ENCODE measurements around the gene BTBD16.

Gene BTBD16

DNA sequence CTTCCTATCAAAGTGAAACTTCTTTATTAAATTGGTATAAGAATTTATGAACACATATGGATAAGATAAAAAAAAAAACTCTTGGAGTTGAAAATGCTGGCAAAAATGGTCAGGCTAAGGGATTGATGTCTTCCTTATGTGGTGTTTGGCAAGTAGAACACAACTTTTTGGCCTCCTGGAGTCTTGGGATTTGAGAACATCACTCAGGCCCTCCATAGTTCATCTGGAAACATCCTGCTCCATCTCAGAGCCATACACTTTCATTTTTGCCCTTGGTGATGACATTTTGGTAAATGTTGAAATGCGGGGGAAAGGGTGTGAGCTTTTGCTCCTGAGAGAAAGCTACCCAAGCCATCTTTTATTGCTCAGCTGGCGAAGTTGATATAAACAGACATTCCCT lies 27.5 kb upstream of the BTBD16 start:
- H3K79me1 ChIP-seq (ENCODE audit: low read depth, low read length) = no peaks in the 10 kb centered on the region
- H3K18ac ChIP-seq (ENCODE audit: low read length) = no peak overlapping the region
- H4K91ac ChIP-seq (ENCODE audit: low read depth, low read length, poor library complexity) = no peak overlapping the region
- no peak overlapping the region for H3K27ac ChIP-seq (replicated peaks; ENCODE audit: low read length)
- no peak for DNase-seq (ENCODE audit: low spot score)
- no peak overlapping the region for H2BK15ac ChIP-seq (ENCODE audit: low read length)
- H3K4me2 ChIP-seq (ENCODE audit: insufficient read depth, low read length, poor library complexity, severe bottlenecking) = no peak overlapping the region
- H4K8ac ChIP-seq (ENCODE audit: low read depth, low read length) = no peak overlapping the region
- H2BK5ac ChIP-seq (ENCODE audit: low read length) = no peak overlapping the region
- H3K9ac ChIP-seq (ENCODE audit: low read depth, low read length, poor library complexity) = no peak overlapping the region
- no peak overlapping the region for H3K14ac ChIP-seq (ENCODE audit: low read length)
- no peaks in the 10 kb centered on the region for H3K9me3 ChIP-seq (replicated peaks in 1 of 2; ENCODE audit: control insufficient read depth in 2 of 2, insufficient read depth in 1 of 2, low read depth in 1 of 2, low read length in 2 of 2)
- H3K4me1 ChIP-seq (ENCODE audit: control insufficient read depth in 2 of 2, insufficient read depth in 1 of 2, low read depth in 1 of 2, low read length in 2 of 2) = no peaks in the 10 kb centered on the region
- H3K4ac ChIP-seq (ENCODE audit: low read length) = no peak overlapping the region
- no peak overlapping the region for H2BK120ac ChIP-seq (ENCODE audit: low read depth, low read length)
- H2AFZ ChIP-seq (ENCODE audit: low read length) = no peak overlapping the region
- WGBS, 2 donors (ENCODE audit: extremely low coverage in 2 of 2, insufficient read length in 2 of 2, insufficient replicate concordance in 1 of 2) = no CpG with 5 or more reads among the region's 2 CpGs
- H2BK12ac ChIP-seq (ENCODE audit: low read length) = no peak overlapping the region
- no peaks in the 10 kb centered on the region for H3K27me3 ChIP-seq (ENCODE audit: control insufficient read depth in 3 of 3, insufficient read depth in 3 of 3, low read depth in 1 of 3, low read length in 3 of 3)
- peaks cover 20 to 99% of the 10 kb centered on the region in 2 donors for H3K36me3 ChIP-seq (replicated peaks in 1 of 2; ENCODE audit: control insufficient read depth in 2 of 2, insufficient read depth in 2 of 2, low read length in 2 of 2)
- no peak overlapping the region for H3K23ac ChIP-seq (ENCODE audit: low read depth, low read length, poor library complexity)
- no peak overlapping the region for H3K4me3 ChIP-seq (ENCODE audit: low read length in 2 of 2)
- H2AK5ac ChIP-seq (ENCODE audit: low read depth, low read length) = no peak overlapping the region

DNA sequence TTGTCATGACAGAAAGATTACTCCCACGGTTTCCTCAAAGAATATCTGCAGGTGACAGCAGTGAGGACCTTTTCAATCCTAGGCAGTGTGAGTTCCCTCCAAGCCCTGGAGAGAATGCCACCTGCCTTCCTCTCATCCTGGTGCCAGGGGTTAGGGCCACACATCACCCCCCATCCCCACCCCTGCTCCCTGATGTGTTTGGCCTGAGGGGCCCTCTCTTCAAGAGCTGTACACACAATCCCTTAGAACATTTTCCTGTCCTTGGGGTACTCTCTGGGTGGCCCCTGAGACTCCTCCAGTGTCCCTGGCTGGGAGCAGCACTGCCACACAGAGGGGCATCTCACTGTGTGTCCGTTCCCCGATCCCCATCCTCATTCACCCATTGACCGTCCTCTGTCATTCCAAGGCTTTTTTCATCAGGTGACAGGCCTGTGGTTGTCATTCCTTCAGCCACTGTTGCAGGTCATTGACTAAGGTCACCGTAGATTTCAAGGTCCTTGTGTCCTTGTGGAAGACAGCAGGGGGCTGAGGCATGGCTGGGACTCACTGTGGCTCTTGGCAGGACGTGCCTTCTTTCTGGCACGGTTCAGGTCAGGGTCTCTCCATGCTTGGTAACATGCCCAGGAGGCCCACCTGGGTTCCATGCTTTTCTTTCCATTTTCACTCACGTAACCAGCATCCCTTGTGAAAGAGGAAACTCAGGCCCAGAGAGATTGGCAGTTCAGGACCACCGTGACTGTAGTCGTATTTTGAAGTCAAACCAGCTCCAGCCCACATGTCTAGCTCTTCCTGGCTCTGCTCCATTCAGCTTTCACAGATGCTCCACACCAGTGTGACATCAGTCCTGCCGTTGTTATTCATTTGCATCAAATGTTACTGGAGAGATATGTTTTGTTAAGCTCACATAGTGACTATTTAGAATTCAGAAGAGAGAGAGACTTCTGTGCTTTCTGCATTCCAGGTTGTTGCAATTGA lies 26.8 kb upstream of the BTBD16 start:
- H2AFZ ChIP-seq (ENCODE audit: low read length) = no peak overlapping the region
- H4K8ac ChIP-seq (ENCODE audit: low read depth, low read length) = no peak overlapping the region
- H2BK120ac ChIP-seq (ENCODE audit: low read depth, low read length) = no peak overlapping the region
- H2BK12ac ChIP-seq (ENCODE audit: low read length) = no peak overlapping the region
- H3K9me3 ChIP-seq (replicated peaks in 1 of 2; ENCODE audit: control insufficient read depth in 2 of 2, insufficient read depth in 1 of 2, low read depth in 1 of 2, low read length in 2 of 2) = no peaks in the 10 kb centered on the region
- no peak overlapping the region for H2BK15ac ChIP-seq (ENCODE audit: low read length)
- H3K27ac ChIP-seq (replicated peaks; ENCODE audit: low read length) = no peak overlapping the region
- H2AK5ac ChIP-seq (ENCODE audit: low read depth, low read length) = no peak overlapping the region
- H4K91ac ChIP-seq (ENCODE audit: low read depth, low read length, poor library complexity) = no peak overlapping the region
- no peak overlapping the region for H3K18ac ChIP-seq (ENCODE audit: low read length)
- no peak overlapping the region for H3K9ac ChIP-seq (ENCODE audit: low read depth, low read length, poor library complexity)
- no peaks in the 10 kb centered on the region for H3K4me1 ChIP-seq (ENCODE audit: control insufficient read depth in 2 of 2, insufficient read depth in 1 of 2, low read depth in 1 of 2, low read length in 2 of 2)
- H3K23ac ChIP-seq (ENCODE audit: low read depth, low read length, poor library complexity) = no peak overlapping the region
- H3K27me3 ChIP-seq (ENCODE audit: control insufficient read depth in 3 of 3, insufficient read depth in 3 of 3, low read depth in 1 of 3, low read length in 3 of 3) = no peaks in the 10 kb centered on the region
- H3K14ac ChIP-seq (ENCODE audit: low read length) = no peak overlapping the region
- H3K4ac ChIP-seq (ENCODE audit: low read length) = no peak overlapping the region
- WGBS, 2 donors (ENCODE audit: extremely low coverage in 2 of 2, insufficient read length in 2 of 2, insufficient replicate concordance in 1 of 2) = no CpG with 5 or more reads among the region's 11 CpGs
- peak overlapping the region in 1 of 2 donors; percentile 41 for H3K4me3 ChIP-seq (ENCODE audit: low read length in 2 of 2)
- H3K36me3 ChIP-seq (replicated peaks in 1 of 2; ENCODE audit: control insufficient read depth in 2 of 2, insufficient read depth in 2 of 2, low read length in 2 of 2) = peaks cover 20 to 100% of the 10 kb centered on the region in 2 donors
- H2BK5ac ChIP-seq (ENCODE audit: low read length) = no peak overlapping the region
- DNase-seq (ENCODE audit: low spot score) = no peak
- no peak overlapping the region for H3K4me2 ChIP-seq (ENCODE audit: insufficient read depth, low read length, poor library complexity, severe bottlenecking)
- no peaks in the 10 kb centered on the region for H3K79me1 ChIP-seq (ENCODE audit: low read depth, low read length)

DNA sequence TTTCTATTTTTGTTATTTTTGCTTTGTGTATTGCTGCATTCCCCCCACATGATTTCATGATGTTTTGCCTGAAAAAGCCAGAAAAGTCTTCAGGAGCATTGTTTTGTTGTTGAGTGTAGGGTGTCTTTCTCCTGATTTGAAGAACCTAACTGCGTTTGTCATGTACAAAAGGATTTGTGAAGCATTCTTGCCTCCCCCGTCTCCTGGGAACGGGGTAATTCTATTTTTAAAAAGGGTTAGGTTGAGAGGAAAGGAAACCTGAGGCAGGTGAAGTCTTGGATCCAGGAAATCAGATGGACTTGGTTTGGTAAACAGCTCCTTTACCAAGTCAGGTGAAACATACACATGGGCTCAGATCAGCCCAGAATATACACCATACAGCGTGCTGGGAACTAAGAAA lies 26.0 kb upstream of the BTBD16 start:
- no peaks in the 10 kb centered on the region for H3K9me3 ChIP-seq (replicated peaks in 1 of 2; ENCODE audit: control insufficient read depth in 2 of 2, insufficient read depth in 1 of 2, low read depth in 1 of 2, low read length in 2 of 2)
- WGBS, 2 donors (ENCODE audit: extremely low coverage in 2 of 2, insufficient read length in 2 of 2, insufficient replicate concordance in 1 of 2) = no CpG with 5 or more reads among the region's 4 CpGs

DNA sequence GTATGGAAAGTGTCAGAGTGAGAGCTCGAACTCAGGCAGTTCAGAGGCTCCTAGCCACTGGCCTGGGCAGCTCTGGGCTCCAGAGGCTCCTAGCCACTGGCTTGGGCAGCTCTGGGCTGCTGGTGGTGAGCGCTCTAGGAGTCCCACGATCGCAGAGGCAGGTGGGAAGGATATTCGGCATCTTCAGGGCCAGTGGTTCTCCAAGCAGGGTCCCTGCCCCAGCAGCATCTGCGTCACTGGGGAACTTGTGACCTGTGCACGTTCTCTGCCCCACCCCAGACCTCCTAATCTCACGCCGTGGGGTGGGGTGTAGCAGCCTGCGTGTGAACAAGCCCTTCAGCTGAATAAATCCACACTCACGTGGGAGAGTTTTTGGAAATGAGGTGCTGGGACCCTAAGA lies 25.2 kb upstream of the BTBD16 start:
- Histone ChIP-seq H2BK120ac (ENCODE audit: low read depth, low read length) (no peak overlapping the region), H3K4me1 (ENCODE audit: control insufficient read depth in 2 of 2, insufficient read depth in 1 of 2, low read depth in 1 of 2, low read length in 2 of 2) (no peaks in the 10 kb centered on the region), H2BK15ac (ENCODE audit: low read length) (no peak overlapping the region), H3K4me2 (ENCODE audit: insufficient read depth, low read length, poor library complexity, severe bottlenecking) (no peak overlapping the region), H3K79me1 (ENCODE audit: low read depth, low read length) (peaks cover 3% of the 10 kb centered on the region), H3K27me3 (ENCODE audit: control insufficient read depth in 3 of 3, insufficient read depth in 3 of 3, low read depth in 1 of 3, low read length in 3 of 3) (no peaks in the 10 kb centered on the region), H2BK12ac (ENCODE audit: low read length) (no peak overlapping the region), H3K18ac (ENCODE audit: low read length) (no peak overlapping the region), H3K14ac (ENCODE audit: low read length) (no peak overlapping the region), H3K4me3 (ENCODE audit: low read length in 2 of 2) (no peak overlapping the region), H3K9me3 (replicated peaks in 1 of 2; ENCODE audit: control insufficient read depth in 2 of 2, insufficient read depth in 1 of 2, low read depth in 1 of 2, low read length in 2 of 2) (no peaks in the 10 kb centered on the region), H3K4ac (ENCODE audit: low read length) (no peak overlapping the region), H4K8ac (ENCODE audit: low read depth, low read length) (no peak overlapping the region), H4K91ac (ENCODE audit: low read depth, low read length, poor library complexity) (no peak overlapping the region), H3K36me3 (replicated peaks in 1 of 2; ENCODE audit: control insufficient read depth in 2 of 2, insufficient read depth in 2 of 2, low read length in 2 of 2) (peaks cover 13 to 98% of the 10 kb centered on the region in 2 donors), H2AK5ac (ENCODE audit: low read depth, low read length) (no peak overlapping the region), H3K27ac (replicated peaks; ENCODE audit: low read length) (no peak overlapping the region), H3K23ac (ENCODE audit: low read depth, low read length, poor library complexity) (no peak overlapping the region), H3K9ac (ENCODE audit: low read depth, low read length, poor library complexity) (no peak overlapping the region), H2AFZ (ENCODE audit: low read length) (no peak overlapping the region), H2BK5ac (ENCODE audit: low read length) (no peak overlapping the region)
- no CpG with 5 or more reads among the region's 11 CpGs for WGBS, 2 donors (ENCODE audit: extremely low coverage in 2 of 2, insufficient read length in 2 of 2, insufficient replicate concordance in 1 of 2)
- DNase-seq (ENCODE audit: low spot score) = no peak

More for the DNA sequence above, 26.0 kb upstream of the BTBD16 start:
- H2BK120ac ChIP-seq (ENCODE audit: low read depth, low read length) = no peak overlapping the region
- no peak overlapping the region for H4K8ac ChIP-seq (ENCODE audit: low read depth, low read length)
- H3K18ac ChIP-seq (ENCODE audit: low read length) = no peak overlapping the region
- no peak overlapping the region for H3K23ac ChIP-seq (ENCODE audit: low read depth, low read length, poor library complexity)
- H3K4me3 ChIP-seq (ENCODE audit: low read length in 2 of 2) = no peak overlapping the region
- no peak overlapping the region for H2BK15ac ChIP-seq (ENCODE audit: low read length)
- peaks cover 15 to 100% of the 10 kb centered on the region in 2 donors for H3K36me3 ChIP-seq (replicated peaks in 1 of 2; ENCODE audit: control insufficient read depth in 2 of 2, insufficient read depth in 2 of 2, low read length in 2 of 2)
- DNase-seq (ENCODE audit: low spot score) = no peak
- no peak overlapping the region for H3K4me2 ChIP-seq (ENCODE audit: insufficient read depth, low read length, poor library complexity, severe bottlenecking)
- no peak overlapping the region for H3K4ac ChIP-seq (ENCODE audit: low read length)
- no peaks in the 10 kb centered on the region for H3K4me1 ChIP-seq (ENCODE audit: control insufficient read depth in 2 of 2, insufficient read depth in 1 of 2, low read depth in 1 of 2, low read length in 2 of 2)
- no peaks in the 10 kb centered on the region for H3K27me3 ChIP-seq (ENCODE audit: control insufficient read depth in 3 of 3, insufficient read depth in 3 of 3, low read depth in 1 of 3, low read length in 3 of 3)
- H3K27ac ChIP-seq (replicated peaks; ENCODE audit: low read length) = no peak overlapping the region
- no peak overlapping the region for H2BK12ac ChIP-seq (ENCODE audit: low read length)
- no peak overlapping the region for H2BK5ac ChIP-seq (ENCODE audit: low read length)
- peaks cover 3% of the 10 kb centered on the region for H3K79me1 ChIP-seq (ENCODE audit: low read depth, low read length)
- H4K91ac ChIP-seq (ENCODE audit: low read depth, low read length, poor library complexity) = no peak overlapping the region
- no peak overlapping the region for H2AFZ ChIP-seq (ENCODE audit: low read length)
- H2AK5ac ChIP-seq (ENCODE audit: low read depth, low read length) = no peak overlapping the region
- no peak overlapping the region for H3K14ac ChIP-seq (ENCODE audit: low read length)
- no peak overlapping the region for H3K9ac ChIP-seq (ENCODE audit: low read depth, low read length, poor library complexity)

Data from neuronal stem cell (in vitro differentiated cells).